ENCODE data around the gene ZNF432.

ZNF432 gene

GRCh38 chr19:52022193-52022592, 26.4 kb downstream of the ZNF432 start:
- no peak for DNase-seq (ENCODE audit: low spot score)
- Histone ChIP-seq H3K27ac (no peak overlapping the region), H3K4me3 (no peak overlapping the region)
- no peak for TF ChIP-seq CTCF (IDR thresholded peaks at IDR 0.05)

DNA sequence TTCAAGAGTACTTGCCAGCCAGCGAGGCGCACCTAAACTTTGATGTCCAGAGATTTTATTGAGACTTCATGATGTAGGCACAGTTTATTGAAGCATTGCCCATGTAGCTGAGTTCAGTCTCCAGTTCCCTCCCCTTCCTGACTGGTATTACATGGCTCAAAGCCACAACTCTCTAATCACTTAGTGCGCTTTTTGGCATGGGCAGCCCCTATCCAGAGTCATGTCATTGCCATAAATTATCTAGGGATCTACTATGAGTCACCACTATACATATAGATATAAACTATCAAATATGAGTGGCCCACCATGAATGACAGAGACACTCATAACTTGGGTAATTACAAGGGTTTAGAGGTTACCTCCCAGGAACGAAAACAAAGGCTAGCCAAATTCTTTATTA, 28.1 kb downstream of the ZNF432 start:
- no peak for TF ChIP-seq CTCF (IDR thresholded peaks at IDR 0.05)
- H3K27ac ChIP-seq: no peak overlapping the region
- no peak for DNase-seq (ENCODE audit: low spot score)
- no peak overlapping the region for H3K4me3 ChIP-seq

DNA sequence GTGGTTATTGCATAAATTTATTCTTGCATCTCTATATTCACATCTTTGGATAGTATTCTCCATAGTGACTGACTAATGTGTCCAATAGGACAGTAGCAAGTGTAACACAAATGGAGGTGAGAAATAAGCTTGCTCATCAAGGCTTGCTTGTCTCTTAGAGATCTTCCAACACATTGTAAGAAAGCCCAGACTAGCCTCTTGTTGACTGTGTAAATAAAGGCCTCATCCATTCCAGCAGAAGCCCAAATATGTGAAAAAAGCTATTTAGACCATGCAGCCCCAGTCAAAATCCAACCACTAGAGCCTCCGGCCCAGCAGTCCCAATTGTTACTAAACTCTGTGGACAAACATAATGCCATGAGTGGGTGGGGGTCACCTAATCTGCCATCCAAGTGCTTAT, 38.0 kb downstream of the ZNF432 start:
- DNase-seq (ENCODE audit: low spot score): no peak
- H3K27ac ChIP-seq: no peak overlapping the region
- H3K4me3 ChIP-seq: no peak overlapping the region
- no peak for TF ChIP-seq CTCF (IDR thresholded peaks at IDR 0.05)

GRCh38 chr19:52007806-52008557, 40.7 kb downstream of the ZNF432 start, which contains the start of gene ZNF615:
Gene ZNF615, minus strand, starts transcription at chr19:52008211. Its CDS starts 4,500 bp downstream, at chr19:52003711.
- no peak for TF ChIP-seq CTCF (IDR thresholded peaks at IDR 0.05)
- Histone ChIP-seq H3K4me3 (peak within 1 kb of the TSS; percentile 71), H3K27ac (peak within 1 kb of the TSS; percentile 75 to 90)
- peak; percentile 91 for DNase-seq (ENCODE audit: low spot score)

- Histone ChIP-seq H3K27ac (peak overlapping the region; percentile 75 to 90), H3K4me3 (peak overlapping the region; percentile 71)
- no peak for TF ChIP-seq CTCF (IDR thresholded peaks at IDR 0.05)
- no peak for DNase-seq (ENCODE audit: low spot score)
Observed at GRCh38 chr19:52007451-52007805, 41.2 kb downstream of the ZNF432 start.

- no peak for TF ChIP-seq CTCF (IDR thresholded peaks at IDR 0.05)
- no peak for DNase-seq (ENCODE audit: low spot score)
- Histone ChIP-seq H3K27ac (no peak overlapping the region), H3K4me3 (peak overlapping the region; percentile 46)
Observed at GRCh38 chr19:51994048-51994644, 54.5 kb downstream of the ZNF432 start.

- no peak for DNase-seq (ENCODE audit: low spot score)
- no peak for TF ChIP-seq CTCF (IDR thresholded peaks at IDR 0.05)
Observed at GRCh38 chr19:51993422-51993821, 55.2 kb downstream of the ZNF432 start.

More at GRCh38 chr19:51993422-51993821, 55.2 kb downstream of the ZNF432 start:
- Histone ChIP-seq H3K4me3 (peak overlapping the region; percentile 46), H3K27ac (no peak overlapping the region)

Data from coronary artery (tissue), 2 donors.